Suppressor macrophage treated with lipopolysaccharide for 4 hours (primary cell): ENCODE results near the gene SCFD1.

Source experiments
- DNase-seq: peaks from one replicate; pipeline ENCODE4 v3.0.0-alpha.2; 2020

Gene SCFD1

DNA sequence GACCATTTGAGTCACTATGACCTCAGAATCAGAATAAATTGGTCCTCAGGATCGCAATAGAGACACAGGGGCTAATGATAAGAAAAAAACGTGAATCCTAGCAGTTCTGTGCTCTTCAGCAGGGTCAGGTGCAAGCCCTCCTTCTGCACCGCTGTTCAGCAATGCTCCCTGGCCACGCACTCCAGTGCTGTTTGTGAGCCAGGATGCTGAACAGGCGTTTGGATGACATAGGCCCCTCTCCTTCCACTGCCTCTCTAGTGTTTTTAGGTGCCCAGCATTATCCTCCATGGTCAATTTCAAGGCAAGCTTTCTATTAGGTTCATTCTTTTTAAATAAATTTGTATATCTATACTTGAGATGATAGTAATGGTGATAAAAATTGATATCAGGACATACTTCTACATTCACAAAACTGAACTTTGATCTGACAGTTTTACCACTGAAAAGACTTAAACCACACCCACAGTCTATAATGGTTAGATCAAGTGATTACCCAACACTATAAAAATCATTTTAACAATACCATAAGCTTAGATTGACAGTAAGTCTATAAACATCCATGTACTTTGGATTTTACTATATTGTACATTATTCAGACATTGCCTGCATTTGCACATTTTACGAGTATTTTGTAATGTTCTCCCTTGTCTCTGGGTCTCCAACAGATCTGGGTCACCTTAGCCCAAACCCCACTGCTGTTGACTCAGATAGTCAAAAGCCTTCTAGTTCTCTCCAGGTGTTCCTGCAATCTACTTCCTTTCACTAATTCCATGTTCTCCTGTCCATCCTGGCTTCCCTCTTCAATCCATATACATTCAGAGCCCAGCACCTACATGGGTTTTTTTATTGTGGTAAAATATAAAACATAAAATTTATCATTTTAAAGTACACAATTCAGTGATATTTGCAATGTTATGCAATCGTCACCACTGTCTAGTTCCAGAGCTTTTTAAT lies 137.3 kb downstream of the SCFD1 start:
- no peak for DNase-seq

DNA sequence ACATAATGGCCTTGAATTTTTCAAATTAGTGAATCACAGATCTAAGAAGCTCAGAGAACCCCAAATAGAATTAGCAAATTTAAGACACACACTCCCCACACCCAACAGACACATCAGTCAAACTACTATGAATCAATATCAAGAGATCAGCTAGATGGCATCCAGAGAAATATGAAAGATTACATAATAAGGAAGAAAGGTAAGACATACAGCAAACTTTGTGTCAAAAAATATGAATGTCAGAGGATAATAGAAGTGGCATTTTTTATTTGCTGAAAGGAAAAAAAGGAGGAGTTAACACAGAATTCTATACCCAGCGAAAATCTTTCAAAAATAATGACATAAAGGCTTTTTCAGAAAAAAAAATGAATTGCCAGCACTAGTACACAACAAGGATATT lies 141.8 kb downstream of the SCFD1 start:
- DNase-seq: no peak

DNA sequence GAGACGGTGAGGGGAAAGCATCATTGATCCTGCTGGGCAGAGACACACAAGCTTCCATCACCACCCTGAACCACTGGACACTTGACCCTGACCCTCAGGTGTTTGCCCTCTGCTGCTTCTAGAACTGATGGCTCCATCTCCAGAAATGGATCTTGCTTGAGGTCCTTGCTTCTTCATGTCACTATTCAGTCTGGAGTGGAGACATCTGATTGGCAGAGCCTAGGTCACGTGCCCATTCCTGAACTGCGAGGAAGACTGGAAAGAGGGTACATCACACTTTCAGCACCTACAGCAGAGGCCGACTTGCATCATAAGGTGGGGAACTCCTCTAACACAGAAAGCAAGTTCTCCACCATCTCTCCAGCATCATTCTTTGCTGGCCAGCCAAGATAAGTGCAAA lies 145.5 kb downstream of the SCFD1 start:
- DNase-seq: no peak

DNA sequence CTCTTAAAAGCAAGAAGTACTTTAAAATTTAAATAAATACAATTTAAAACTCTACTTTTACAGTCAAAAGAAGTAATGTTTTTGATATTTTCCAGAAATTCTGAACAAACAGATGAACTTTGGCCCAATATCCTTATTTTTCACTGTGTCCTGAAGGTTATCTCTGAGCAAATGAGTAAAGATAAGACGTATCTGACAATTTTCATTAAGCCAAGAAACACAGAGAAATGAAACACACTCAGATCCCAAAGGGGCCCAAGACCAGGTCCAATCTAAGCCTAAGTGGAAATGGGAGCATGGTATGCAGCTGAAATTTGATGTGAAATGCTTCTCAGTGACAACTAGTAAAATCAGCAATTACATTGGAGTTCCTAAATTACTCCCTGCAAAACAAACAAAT lies 146.7 kb downstream of the SCFD1 start:
- no peak for DNase-seq

DNA sequence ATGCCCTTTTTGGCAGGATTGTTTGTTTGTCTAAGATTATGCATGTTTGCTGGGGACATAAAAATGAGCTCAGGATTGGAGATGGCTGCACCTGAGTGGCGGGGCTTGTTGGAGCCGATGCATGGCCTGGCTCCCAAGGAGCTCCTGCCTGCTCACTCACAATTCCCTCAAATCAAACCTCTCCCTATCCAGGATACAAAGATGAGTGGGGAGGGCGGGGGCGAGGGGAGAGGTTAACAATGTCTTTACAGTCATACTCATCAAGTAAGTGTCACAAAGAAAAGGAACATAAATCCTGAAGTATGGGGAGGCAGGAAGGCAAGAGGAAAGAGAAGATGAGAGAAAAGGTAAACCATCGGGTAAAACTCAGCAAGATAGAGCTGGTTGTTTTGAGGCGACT lies 148.3 kb downstream of the SCFD1 start:
- no peak for DNase-seq

DNA sequence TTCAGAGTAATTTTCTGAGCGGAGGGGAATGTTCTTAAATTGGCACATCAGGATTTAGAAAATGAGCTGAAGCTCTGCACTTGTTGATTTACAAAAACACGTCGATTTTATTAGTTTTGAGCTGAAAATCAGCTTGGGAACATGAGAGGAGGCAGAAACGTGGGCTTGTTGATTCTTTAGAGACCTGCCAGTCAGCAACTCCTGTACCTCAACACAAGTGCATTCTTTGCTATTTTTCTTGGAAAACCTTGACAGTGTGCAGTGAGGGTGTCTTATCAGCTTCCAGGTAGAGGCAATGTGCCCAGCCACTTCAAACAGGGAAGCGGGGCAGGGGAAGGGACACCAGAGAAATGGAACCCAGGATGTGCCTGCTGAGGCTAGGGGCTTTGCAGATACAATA lies 149.5 kb downstream of the SCFD1 start:
- no peak for DNase-seq

DNA sequence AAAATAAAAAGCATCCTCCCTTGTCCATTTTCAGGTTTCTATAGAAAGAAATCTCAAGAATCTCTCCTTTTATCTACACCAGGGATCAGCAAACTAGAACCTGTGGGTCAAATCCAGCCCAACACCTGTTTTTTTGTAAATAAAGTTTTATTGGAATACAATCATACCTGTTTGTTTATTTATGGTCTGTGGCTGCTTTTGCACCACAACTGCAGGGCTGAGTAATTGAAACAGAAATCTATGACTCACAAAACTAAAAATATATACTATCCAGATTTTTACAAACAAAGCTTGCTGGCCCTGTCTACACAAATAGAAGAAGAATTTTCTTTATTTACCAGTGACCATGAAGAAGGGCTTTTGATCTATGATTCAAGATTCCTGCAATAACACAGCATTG lies 157.1 kb downstream of the SCFD1 start:
- no peak for DNase-seq
